Kidney (tissue), 14 donors: ENCODE data around the gene IMMP2L. TPM values are rescaled to one million over a fixed set of nuclear protein-coding genes. Genes with fewer than 3 reads are reported as not detected.
"Not testable (repeated sequence)": the region's sequence is repeated elsewhere in the genome, so short reads cannot be mapped to it uniquely, and the experiment has no call there.

Source experiments
- DNase-seq, 5 donors: peaks; one replicate each; pipeline ENCODE4 v3.0.0-alpha.2; 2013 to 2020
- FAIRE-seq: peaks from 2 replicates; lab custom pipeline; 2012; peaks lifted over from hg19 to GRCh38; lab: Jason Lieb, UNC
- H3K27ac ChIP-seq, 2 donors: one replicate each; pipeline ENCODE4 v1.7.0; 2013; ENCODE audit warnings: low read depth in 2 of 2, low read length in 2 of 2, inconsistent platforms in 1 of 2
- H3K27me3 ChIP-seq: one replicate; pipeline ENCODE4 v1.7.1; 2013; ENCODE audit warnings: low read length, inconsistent platforms; ENCODE audit not compliant: control insufficient read depth, insufficient read depth
- H3K36me3 ChIP-seq, 3 donors: one replicate each; pipeline versions ENCODE4 v1.7.0 to v1.7.1; 2013; ENCODE audit warnings: low read length in 3 of 3, control low read depth in 1 of 3, inconsistent platforms in 1 of 3; ENCODE audit not compliant: insufficient read depth in 3 of 3, control insufficient read depth in 2 of 3
- H3K4me1 ChIP-seq, 3 donors: one replicate each; pipeline versions ENCODE4 v1.7.0 to v1.7.1; 2013; ENCODE audit warnings: low read length in 3 of 3, inconsistent platforms in 1 of 3, low read depth in 1 of 3; ENCODE audit not compliant: control insufficient read depth in 2 of 3, insufficient read depth in 2 of 3
- H3K4me3 ChIP-seq, 3 donors: one replicate each; pipeline versions ENCODE4 v1.7.0 to v1.8.1; 2013; ENCODE audit warnings: low read length in 3 of 3, control low read depth in 1 of 3, inconsistent platforms in 1 of 3
- H3K9ac ChIP-seq, 3 donors: one replicate each; pipeline versions ENCODE4 v1.7.0 to v1.7.1; 2013; ENCODE audit warnings: low read length in 3 of 3, control low read depth in 1 of 3, inconsistent platforms in 1 of 3
- H3K9me3 ChIP-seq, 3 donors: one replicate each; pipeline versions ENCODE4 v1.7.0 to v1.7.1; 2013; ENCODE audit warnings: low read length in 3 of 3, control low read depth in 1 of 3, inconsistent platforms in 1 of 3; ENCODE audit not compliant: control insufficient read depth in 2 of 3, insufficient read depth in 1 of 3
- CTCF ChIP-seq: IDR thresholded peaks from 3 replicates; pipeline ENCODE4 v1.5.1; 2012; ENCODE audit warnings: mild to moderate bottlenecking, moderate library complexity, borderline replicate concordance; ENCODE audit not compliant: insufficient read depth; ENCODE audit errors: extremely low read depth
- intact Hi-C: fragments of 100-400 bp; cut with DNase I; formaldehyde crosslinking; loops from one replicate; pipeline ENCODE4 v1.11.1; 2022
- polyA plus RNA-seq: library from polyadenylated mRNA; stranded (reverse); fragments of 350-450 nt; fragmentation: Illumina TruSeq; extraction: RNeasy Lipid Tissue Mini Kit (QIAGEN cat#74804); gene quantifications from one replicate; pipeline ENCODE4 v1.2.3, GENCODE V29; 2014; ENCODE audit warnings: low read depth, low replicate concordance; ENCODE audit not compliant: insufficient read depth
- total RNA-seq: library from RNA; stranded (reverse); fragmentation: NEBNext Ultra II Directional; extraction: Animal tissue kit (Norgen Biotek cat#: 25700); gene quantifications from one replicate; pipeline ENCODE4 v1.2.1, GENCODE V29; 2021
- donor health status: control.
- donor health status: control.
- donor health status: control.
- donor health status: control.
- donor health status: control.
- donor health status: DM: yes; HTN: yes; CAD: no.
- donor health status: Normal renal cell carcinoma (clear cell type).

IMMP2L gene
- total and polyA plus RNA-seq, 2 donors from 2014 or later, result 46.4 to 52.1 TPM

DNA sequence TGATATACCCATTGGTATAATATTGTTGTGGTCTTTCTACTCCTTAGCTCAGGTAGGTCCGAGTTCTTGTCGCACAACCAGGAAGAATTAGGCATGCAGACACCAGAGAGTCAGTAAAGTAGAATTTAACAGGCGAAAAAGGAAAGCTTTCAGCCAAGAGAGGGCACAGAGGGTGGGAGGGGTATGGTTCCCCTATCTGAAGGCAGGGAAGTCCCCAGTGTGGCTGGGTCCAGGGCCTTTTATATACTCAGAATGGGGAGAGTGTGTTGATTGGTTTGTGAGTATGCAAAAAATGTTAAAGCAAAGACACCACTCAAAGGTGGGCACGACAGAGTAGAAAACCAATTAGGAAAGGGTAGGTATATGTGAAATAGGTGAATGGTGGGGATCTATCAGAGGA lies 53.9 kb downstream of the IMMP2L start:
- TF ChIP-seq CTCF, result no peak
- Histone ChIP-seq H3K4me3 (no peak overlapping the region), H3K27ac (no peak overlapping the region), H3K9ac (no peak overlapping the region), H3K4me1 (no peaks in the 10 kb centered on the region), H3K36me3 (no peaks in the 10 kb centered on the region), H3K9me3 (no peaks in the 10 kb centered on the region), H3K27me3 (no peaks in the 10 kb centered on the region)
- DNase-seq (no peak), FAIRE-seq (no peak)
- intact Hi-C loops, result no loop called here

GRCh38 chr7:111505422-111505821 lies 56.9 kb downstream of the IMMP2L start:
- H3K4me1 ChIP-seq, H3K27ac ChIP-seq, FAIRE-seq, H3K9ac ChIP-seq, DNase-seq, H3K36me3 ChIP-seq, H3K4me3 ChIP-seq, H3K27me3 ChIP-seq, intact Hi-C loops, H3K9me3 ChIP-seq: not testable (repeated sequence)

DNA sequence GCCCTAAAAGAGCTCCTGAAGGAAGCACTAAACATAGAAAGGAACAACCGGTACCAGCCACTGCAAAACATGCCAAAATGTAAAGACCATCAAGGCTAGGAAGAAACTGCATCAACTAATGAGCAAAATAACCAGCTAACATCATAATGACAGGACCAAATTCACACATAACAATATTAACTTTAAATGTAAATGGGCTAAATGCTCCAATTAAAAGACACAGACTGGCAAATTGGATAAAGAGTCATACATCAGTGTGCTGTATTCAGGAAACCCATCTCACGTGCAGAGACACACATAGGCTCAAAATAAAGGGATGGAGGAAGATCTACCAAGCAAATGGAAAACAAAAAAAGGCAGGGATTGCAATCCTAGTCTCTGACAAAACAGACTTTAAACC lies 60.5 kb downstream of the IMMP2L start:
- not testable (repeated sequence) for FAIRE-seq, H3K9me3 ChIP-seq

GRCh38 chr7:111499027-111499426 lies 63.3 kb downstream of the IMMP2L start:
- no peak overlapping the region for H3K27ac ChIP-seq
- no peaks in the 10 kb centered on the region for H3K9me3 ChIP-seq
- H3K9ac ChIP-seq, result no peak overlapping the region
- no peak overlapping the region for H3K4me3 ChIP-seq
- no peaks in the 10 kb centered on the region for H3K4me1 ChIP-seq
- FAIRE-seq (no peak), DNase-seq (no peak)
- no peaks in the 10 kb centered on the region for H3K27me3 ChIP-seq
- intact Hi-C loops, result no loop called here
- H3K36me3 ChIP-seq, result no peaks in the 10 kb centered on the region
- no peak for TF ChIP-seq CTCF

More for the DNA sequence above, 60.5 kb downstream of the IMMP2L start:
- H3K36me3 ChIP-seq, H3K4me1 ChIP-seq, intact Hi-C loops, DNase-seq, H3K27me3 ChIP-seq, H3K4me3 ChIP-seq, H3K9ac ChIP-seq, H3K27ac ChIP-seq: not testable (repeated sequence)
